Trophoblast cell (in vitro differentiated cells and primary cell): ENCODE data around the gene ADM2.
"Not testable (repeated sequence)": the region's sequence is repeated elsewhere in the genome, so short reads cannot be mapped to it uniquely, and the experiment has no call there.

ENCODE experiments used
- DNase-seq, 2 donors: peaks; one replicate each; pipeline ENCODE4 v3.0.0-alpha.2; 2016
- H2AFZ ChIP-seq: 2 replicates; pipeline ENCODE4 v1.6.1; 2013; ENCODE audit warnings: low read length, moderate library complexity, mild to moderate bottlenecking; ENCODE audit not compliant: insufficient read depth, poor library complexity
- H2AK5ac ChIP-seq: 2 replicates; pipeline ENCODE4 v1.6.1; 2013; ENCODE audit warnings: mild to moderate bottlenecking, low read length
- H2BK120ac ChIP-seq: 2 replicates; pipeline ENCODE4 v1.6.1; 2013; ENCODE audit warnings: low read length, mild to moderate bottlenecking, moderate library complexity; ENCODE audit not compliant: insufficient read depth, poor library complexity
- H2BK12ac ChIP-seq: 2 replicates; pipeline ENCODE4 v1.6.1; 2013; ENCODE audit warnings: mild to moderate bottlenecking, low read length, moderate library complexity
- H2BK5ac ChIP-seq: 2 replicates; pipeline ENCODE4 v1.6.1; 2013; ENCODE audit warnings: low read length, low read depth, moderate library complexity, mild to moderate bottlenecking; ENCODE audit not compliant: poor library complexity
- H3K14ac ChIP-seq: 2 replicates; pipeline ENCODE4 v1.6.1; 2013; ENCODE audit warnings: mild to moderate bottlenecking, low read length
- H3K18ac ChIP-seq: 2 replicates; pipeline ENCODE4 v1.6.1; 2013; ENCODE audit warnings: mild to moderate bottlenecking, low read length
- H3K23ac ChIP-seq: 2 replicates; pipeline ENCODE4 v1.6.1; 2013; ENCODE audit warnings: low read length
- H3K27ac ChIP-seq: 2 replicates; pipeline ENCODE4 v1.5.1; 2013; ENCODE audit warnings: low read depth, mild to moderate bottlenecking, inconsistent platforms, low read length, moderate library complexity
- H3K27me3 ChIP-seq: 2 replicates; pipeline ENCODE4 v1.6.1; 2013; ENCODE audit warnings: inconsistent platforms, mild to moderate bottlenecking, low read length, moderate library complexity; ENCODE audit not compliant: insufficient read depth
- H3K36me3 ChIP-seq, 2 experiments: 1 replicate in 1 of 2; 2 replicates in 1 of 2; pipeline ENCODE4 v1.6.1; 2013; ENCODE audit warnings: low read length in 2 of 2, mild to moderate bottlenecking in 2 of 2, moderate library complexity in 1 of 2; ENCODE audit not compliant: insufficient read depth in 2 of 2, control insufficient read depth in 1 of 2
- H3K4ac ChIP-seq: 2 replicates; pipeline ENCODE4 v1.6.1; 2013; ENCODE audit warnings: low read depth, mild to moderate bottlenecking, low read length, moderate library complexity
- H3K4me1 ChIP-seq, 2 experiments: 1 replicate in 1 of 2; 2 replicates in 1 of 2; pipeline ENCODE4 v1.6.1; 2013; ENCODE audit warnings: low read length in 2 of 2, mild to moderate bottlenecking in 2 of 2, moderate library complexity in 1 of 2; ENCODE audit not compliant: insufficient read depth in 2 of 2, control insufficient read depth in 1 of 2
- H3K4me2 ChIP-seq: 2 replicates; pipeline ENCODE4 v1.6.1; 2013; ENCODE audit warnings: inconsistent platforms, mild to moderate bottlenecking, low read length, moderate library complexity
- H3K4me3 ChIP-seq: 2 replicates; pipeline ENCODE4 v1.5.1; 2013; ENCODE audit warnings: mild to moderate bottlenecking, low read depth, low read length, inconsistent platforms
- H3K79me1 ChIP-seq: one replicate; pipeline ENCODE4 v1.6.1; 2013; ENCODE audit warnings: low read length
- H3K79me2 ChIP-seq: 2 replicates; pipeline ENCODE4 v1.6.1; 2013; ENCODE audit warnings: low read length, mild to moderate bottlenecking; ENCODE audit not compliant: control insufficient read depth, insufficient read depth, poor library complexity
- H3K9ac ChIP-seq: 2 replicates; pipeline ENCODE4 v1.6.1; 2013; ENCODE audit warnings: mild to moderate bottlenecking, low read length
- H3K9me3 ChIP-seq: 2 replicates; pipeline ENCODE4 v1.6.1; 2013; ENCODE audit warnings: low read depth, mild to moderate bottlenecking, control low read depth, inconsistent platforms, low read length; ENCODE audit not compliant: insufficient read depth
- H4K12ac ChIP-seq: 2 replicates; pipeline ENCODE4 v1.6.1; 2013; ENCODE audit warnings: low read depth, mild to moderate bottlenecking, low read length, moderate library complexity
- H4K8ac ChIP-seq: 2 replicates; pipeline ENCODE4 v1.6.1; 2013; ENCODE audit warnings: low read depth, mild to moderate bottlenecking, low read length, moderate library complexity
- H4K91ac ChIP-seq: one replicate; pipeline ENCODE4 v1.6.1; 2013; ENCODE audit warnings: low read depth, mild to moderate bottlenecking, low read length, moderate library complexity
- WGBS: extraction: QIAGEN DNeasy Blood & Tissue Kit; methylation state at CpG from one replicate; pipeline ENCODE4 v1.1.7; 2013; ENCODE audit warnings: missing lambda C conversion rate; ENCODE audit not compliant: insufficient read length, insufficient coverage; ENCODE audit errors: extremely low coverage; 5-methylcytosine and 5-hydroxymethylcytosine counted together

ADM2 gene

GRCh38 chr22:50520184-50520583 is 38.8 kb downstream of the ADM2 start:
- H4K12ac ChIP-seq, H3K14ac ChIP-seq, H3K9me3 ChIP-seq, H3K18ac ChIP-seq, H3K27ac ChIP-seq, H3K4me3 ChIP-seq, H3K79me2 ChIP-seq, H3K4ac ChIP-seq, H4K8ac ChIP-seq, H4K91ac ChIP-seq, H3K9ac ChIP-seq, H3K79me1 ChIP-seq, H3K4me2 ChIP-seq, H2BK5ac ChIP-seq, DNase-seq, H2AFZ ChIP-seq, H2BK120ac ChIP-seq, H3K27me3 ChIP-seq, H2BK12ac ChIP-seq, H3K23ac ChIP-seq, H2AK5ac ChIP-seq: not testable (repeated sequence)
- WGBS: no CpG with 5 or more reads among the region's 8 CpGs
- peaks cover 69 to 74% of the 10 kb centered on the region in 2 experiments for H3K36me3 ChIP-seq
- H3K4me1 ChIP-seq: peaks cover 19 to 23% of the 10 kb centered on the region in 2 experiments

- no peak overlapping the region for H2BK120ac ChIP-seq
- no peak overlapping the region for H3K4me2 ChIP-seq
- no peak overlapping the region for H4K91ac ChIP-seq
- H3K23ac ChIP-seq: no peak overlapping the region
- no peak overlapping the region for H2AFZ ChIP-seq
- H3K9ac ChIP-seq: no peak overlapping the region
- WGBS: no CpG with 5 or more reads among the region's 13 CpGs
- H3K9me3 ChIP-seq: no peaks in the 10 kb centered on the region
- no peaks in the 10 kb centered on the region for H3K27me3 ChIP-seq
- H2AK5ac ChIP-seq: no peak overlapping the region
- peaks cover 19% of the 10 kb centered on the region in 2 experiments for H3K4me1 ChIP-seq
- no peak overlapping the region for H2BK12ac ChIP-seq
- no peak overlapping the region for H2BK5ac ChIP-seq
- H3K18ac ChIP-seq: no peak overlapping the region
- no peak overlapping the region for H4K12ac ChIP-seq
- H3K79me1 ChIP-seq: peaks cover 10% of the 10 kb centered on the region
- no peak overlapping the region for H4K8ac ChIP-seq
- no peak overlapping the region for H3K14ac ChIP-seq
- peaks cover 10% of the 10 kb centered on the region for H3K79me2 ChIP-seq
- no peak for DNase-seq
- H3K4me3 ChIP-seq: no peak overlapping the region
- H3K4ac ChIP-seq: no peak overlapping the region
- H3K27ac ChIP-seq: no peak overlapping the region
- H3K36me3 ChIP-seq: peaks cover 69 to 73% of the 10 kb centered on the region in 2 experiments
Observed at GRCh38 chr22:50520826-50521453, 39.6 kb downstream of the ADM2 start.

- Histone ChIP-seq H3K4ac (no peak overlapping the region), H2BK120ac (no peak overlapping the region), H3K9me3 (no peaks in the 10 kb centered on the region), H3K4me1 (peaks cover 15 to 17% of the 10 kb centered on the region in 2 experiments), H3K9ac (no peak overlapping the region), H3K36me3 (peaks cover 64 to 68% of the 10 kb centered on the region in 2 experiments), H3K79me1 (peaks cover 18% of the 10 kb centered on the region), H4K12ac (no peak overlapping the region), H4K8ac (no peak overlapping the region), H2BK5ac (no peak overlapping the region), H3K4me3 (no peak overlapping the region), H2AFZ (no peak overlapping the region), H3K18ac (no peak overlapping the region), H4K91ac (no peak overlapping the region), H3K27me3 (no peaks in the 10 kb centered on the region), H2AK5ac (no peak overlapping the region), H3K27ac (no peak overlapping the region), H3K14ac (no peak overlapping the region), H3K79me2 (peaks cover 16% of the 10 kb centered on the region), H3K4me2 (no peak overlapping the region), H3K23ac (no peak overlapping the region), H2BK12ac (no peak overlapping the region)
- WGBS: no CpG with 5 or more reads among the region's 10 CpGs
- DNase-seq: no peak
Observed at GRCh38 chr22:50521710-50522109, 40.4 kb downstream of the ADM2 start.

- WGBS: no CpG with 5 or more reads among the region's 15 CpGs
- no peak overlapping the region for H3K9ac ChIP-seq
Observed at GRCh38 chr22:50522208-50522805, 41.0 kb downstream of the ADM2 start.

More at GRCh38 chr22:50522208-50522805, 41.0 kb downstream of the ADM2 start:
- Histone ChIP-seq H3K27ac (no peak overlapping the region), H2AFZ (no peak overlapping the region), H3K4me2 (no peak overlapping the region), H3K4me1 (peaks cover 19 to 23% of the 10 kb centered on the region in 2 experiments), H3K18ac (no peak overlapping the region), H2AK5ac (no peak overlapping the region), H3K9me3 (no peaks in the 10 kb centered on the region), H2BK120ac (no peak overlapping the region), H4K91ac (no peak overlapping the region), H3K4ac (no peak overlapping the region), H4K12ac (no peak overlapping the region), H3K4me3 (no peak overlapping the region), H3K36me3 (peaks cover 58 to 62% of the 10 kb centered on the region in 2 experiments), H3K79me1 (peaks cover 18% of the 10 kb centered on the region), H3K23ac (no peak overlapping the region), H2BK5ac (no peak overlapping the region), H3K27me3 (no peaks in the 10 kb centered on the region), H3K79me2 (peaks cover 16% of the 10 kb centered on the region), H4K8ac (no peak overlapping the region), H3K14ac (no peak overlapping the region), H2BK12ac (no peak overlapping the region)
- DNase-seq: no peak
